Measurements from ENCODE around the gene ZCCHC7. TPM values are rescaled to one million over a fixed set of nuclear protein-coding genes. Genes with fewer than 3 reads are reported as not detected.
"Not testable (repeated sequence)": the region's sequence is repeated elsewhere in the genome, so short reads cannot be mapped to it uniquely, and the experiment has no call there.

Gene ZCCHC7
- 22.1 and 26.0 TPM in 2 replicates for total RNA-seq

DNA sequence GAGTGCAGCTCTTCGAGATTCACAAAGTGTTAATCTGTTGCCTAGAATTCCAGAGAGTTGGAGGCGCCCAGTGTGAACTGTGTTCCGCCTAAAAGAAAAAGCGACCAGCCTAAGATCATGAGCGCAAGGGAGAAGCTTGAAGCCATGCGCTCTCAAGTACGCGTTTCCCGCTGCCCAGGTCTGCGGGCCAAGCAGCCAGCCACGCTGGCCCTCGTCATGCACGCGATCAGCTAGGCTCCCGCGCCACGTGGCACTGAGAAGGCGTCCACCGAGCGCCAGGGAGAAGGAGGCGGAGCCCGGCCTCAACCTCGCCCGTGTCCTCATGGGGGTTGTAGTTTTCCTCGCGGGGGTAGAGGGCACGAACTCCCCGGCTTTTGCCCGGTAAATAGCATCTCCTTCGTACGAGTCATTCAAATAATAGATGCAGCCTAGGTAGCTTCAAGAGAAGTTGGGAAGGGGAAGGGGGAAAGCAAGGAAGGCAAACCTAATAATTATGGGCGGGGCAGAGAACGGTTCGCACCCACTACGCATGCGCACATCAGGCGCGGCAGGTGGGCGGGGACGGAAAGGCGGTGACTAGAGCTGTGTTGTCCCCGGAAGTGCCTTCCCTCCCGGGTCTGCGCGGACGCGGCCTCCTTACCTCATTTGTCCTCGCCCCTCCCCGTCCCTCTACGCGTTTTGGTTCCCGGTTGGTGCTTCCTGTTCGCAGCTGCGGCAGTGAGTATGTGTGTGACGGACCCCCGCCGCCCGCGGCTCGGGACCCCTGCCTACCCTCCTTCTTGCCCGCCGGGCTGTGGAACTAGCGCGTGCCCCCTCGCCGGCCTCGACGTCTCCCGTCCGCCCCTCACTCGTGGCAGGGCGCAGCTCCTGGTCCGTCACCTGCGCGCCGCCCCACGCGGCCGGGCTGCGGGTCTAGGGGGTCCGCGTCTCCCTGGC lies at the start of gene ZCCHC7:
Gene ZCCHC7, plus strand, starts transcription at position 668 of the 936 bp plus-strand sequence.
- intact Hi-C loops (cut with micrococcal nuclease) = loop anchor here (1.0 to 5.0 kb wide), 11 partner anchors 41 to 719 kb away; partner anchors contain the start of genes POLR1E, RNF38 and ZBTB5
- Mint-ChIP-seq H3K4me3 (peak within 1 kb of the TSS; percentile 97), H3K4me1 (ENCODE audit: low read depth) (peaks cover 32% of the 10 kb centered on the region), H3K27ac (peak within 1 kb of the TSS; percentile 99), H3K27me3 (ENCODE audit: insufficient read depth) (no peaks in the 10 kb centered on the region), H3K36me3 (ENCODE audit: low read depth) (peaks cover 9% of the 10 kb centered on the region), H3K9me3 (peaks cover 5% of the 10 kb centered on the region)
- DNase-seq (ENCODE audit: low spot score) = peak; percentile 95

DNA sequence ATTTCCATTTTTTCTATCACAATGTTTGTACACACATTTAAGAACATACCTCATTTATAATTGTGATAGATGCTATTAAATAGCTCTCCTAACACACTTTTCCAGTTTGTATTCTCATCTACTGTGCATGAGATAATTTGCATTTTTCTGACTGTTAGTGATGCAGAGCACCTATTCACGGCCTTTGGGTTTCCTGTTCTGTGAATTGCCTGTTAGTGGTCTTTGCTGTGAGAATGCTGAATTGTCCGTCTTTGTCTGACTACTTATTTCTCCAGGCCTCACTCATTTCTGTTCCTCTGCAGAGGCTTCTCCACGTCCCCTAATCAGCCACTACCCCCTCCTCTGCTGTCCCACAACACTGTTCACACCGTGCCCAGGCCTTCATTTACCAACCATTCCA lies 45.6 kb upstream of the ZCCHC7 start:
- H3K4me3 Mint-ChIP-seq; H3K27me3 Mint-ChIP-seq (ENCODE audit: insufficient read depth); H3K4me1 Mint-ChIP-seq (ENCODE audit: low read depth); DNase-seq (ENCODE audit: low spot score); H3K36me3 Mint-ChIP-seq (ENCODE audit: low read depth); H3K9me3 Mint-ChIP-seq; H3K27ac Mint-ChIP-seq: not testable (repeated sequence)
- intact Hi-C loops (cut with micrococcal nuclease) = loop anchor here (5.0 to 10.0 kb wide), 2 partner anchors 228 to 500 kb away; partner anchors contain the start of gene MELK

DNA sequence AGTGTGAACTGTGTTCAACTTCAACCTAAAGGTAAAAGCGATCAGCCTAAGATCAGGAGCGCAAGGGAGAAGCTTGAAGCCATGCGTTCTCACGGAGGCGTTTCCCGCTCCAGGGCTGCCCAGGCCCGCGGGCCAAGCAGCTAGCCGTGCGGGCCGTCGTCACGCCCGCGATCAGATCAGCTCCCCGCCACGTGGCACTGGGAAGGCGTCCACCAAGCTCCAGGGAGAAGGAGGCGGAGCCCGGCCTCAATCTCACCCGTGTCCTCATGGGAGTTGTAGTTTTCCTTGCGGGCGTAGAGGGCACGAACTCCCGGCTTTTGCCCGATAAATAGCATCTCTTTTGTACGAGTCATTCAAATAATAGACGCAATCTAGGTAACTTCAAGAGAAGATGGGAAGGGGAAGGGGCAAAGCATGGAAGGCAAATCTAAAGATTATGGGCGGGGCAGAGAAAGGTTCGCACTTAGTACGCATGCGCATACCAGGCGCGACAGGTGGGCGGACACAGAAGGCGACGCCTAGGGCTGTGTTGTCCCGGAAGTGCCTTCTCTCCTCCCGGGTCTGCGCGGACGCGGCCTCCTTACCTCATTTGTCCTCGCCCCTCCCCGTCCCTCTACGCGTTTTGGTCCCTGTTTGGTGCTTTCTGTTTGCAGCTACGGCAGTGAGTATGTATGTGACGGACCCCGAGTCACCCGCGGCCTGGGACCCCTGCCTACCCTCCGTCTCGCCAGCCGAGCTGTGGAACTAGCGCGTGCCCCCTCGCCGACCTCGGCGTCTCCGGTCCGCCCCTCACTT lies 40.8 kb upstream of the ZCCHC7 start:
- Mint-ChIP-seq H3K36me3 (ENCODE audit: low read depth) (peaks cover 9% of the 10 kb centered on the region), H3K9me3 (peaks cover 7% of the 10 kb centered on the region), H3K27ac (peak overlapping the region; percentile 97), H3K4me1 (ENCODE audit: low read depth) (peaks cover 44% of the 10 kb centered on the region), H3K27me3 (ENCODE audit: insufficient read depth) (peaks cover 2% of the 10 kb centered on the region), H3K4me3 (peak overlapping the region; percentile 95)
- intact Hi-C loops (cut with micrococcal nuclease) = loop anchor here (1.0 to 10.0 kb wide), 8 partner anchors 41 to 989 kb away; partner anchors contain the start of genes MELK, SHB, ZBTB5 and ZCCHC7
- DNase-seq (ENCODE audit: low spot score) = peak; percentile 92

DNA sequence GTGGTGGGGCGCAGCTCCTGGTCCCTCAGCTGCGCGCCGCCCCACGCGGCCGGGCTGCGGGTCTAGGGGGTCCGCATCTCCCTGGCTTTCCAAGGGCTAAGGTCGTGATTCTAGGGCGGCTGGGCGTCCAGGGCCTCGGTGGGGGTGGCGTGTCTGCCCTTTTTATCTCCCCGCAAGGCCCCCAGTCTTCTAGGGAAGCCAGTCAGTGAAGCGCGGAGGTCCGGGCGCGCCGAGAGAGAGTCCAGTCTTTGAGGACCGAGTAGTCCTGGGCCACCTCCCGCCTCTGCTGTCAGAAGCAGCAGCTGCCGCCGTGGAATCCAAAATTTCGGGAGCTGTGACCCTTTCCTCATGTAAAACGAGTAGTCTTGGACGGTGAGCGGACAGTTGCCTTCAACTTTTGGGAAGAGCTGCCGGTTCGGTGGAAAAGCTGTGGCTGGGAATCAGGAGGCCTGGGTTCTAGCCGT lies 40.2 kb upstream of the ZCCHC7 start:
- intact Hi-C loops (cut with micrococcal nuclease) = loop anchor here (2.0 to 5.0 kb wide), 2 partner anchors 132 to 211 kb away; no protein-coding TSS in a partner anchor

DNA sequence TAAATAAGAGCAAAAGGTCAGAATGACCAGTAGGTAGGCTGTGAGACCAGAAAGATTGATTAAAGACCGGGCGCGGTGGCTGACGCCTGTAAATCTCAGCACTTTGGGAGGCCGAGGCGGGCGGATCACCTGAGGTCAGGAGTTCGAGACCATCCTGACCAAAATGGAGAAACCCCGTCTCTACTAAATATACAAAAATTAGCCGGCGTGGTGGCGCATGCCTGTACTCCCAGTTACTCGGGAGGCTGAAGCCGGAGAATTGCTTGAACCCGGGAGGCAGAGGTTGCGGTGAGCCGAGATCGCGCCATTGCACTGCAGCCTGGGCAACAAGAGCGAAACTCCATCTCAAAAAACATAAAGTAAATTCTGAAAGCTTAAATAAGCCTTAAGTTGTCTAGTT lies 38.9 kb upstream of the ZCCHC7 start:
- not testable (repeated sequence) for H3K9me3 Mint-ChIP-seq; H3K27me3 Mint-ChIP-seq (ENCODE audit: insufficient read depth); H3K27ac Mint-ChIP-seq; DNase-seq (ENCODE audit: low spot score)
- H3K4me1 Mint-ChIP-seq (ENCODE audit: low read depth) = peaks cover 53% of the 10 kb centered on the region
- H3K36me3 Mint-ChIP-seq (ENCODE audit: low read depth) = peaks cover 17% of the 10 kb centered on the region
- peak overlapping the region; percentile 95 for H3K4me3 Mint-ChIP-seq
- intact Hi-C loops (cut with micrococcal nuclease) = loop anchor here (2.0 to 5.0 kb wide), 2 partner anchors 131 to 209 kb away; no protein-coding TSS in a partner anchor

More for the DNA sequence above, 40.2 kb upstream of the ZCCHC7 start:
- not testable (repeated sequence) for H3K27me3 Mint-ChIP-seq (ENCODE audit: insufficient read depth); H3K9me3 Mint-ChIP-seq; DNase-seq (ENCODE audit: low spot score)
- Mint-ChIP-seq H3K4me3 (peak overlapping the region; percentile 95), H3K4me1 (ENCODE audit: low read depth) (peaks cover 50% of the 10 kb centered on the region), H3K36me3 (ENCODE audit: low read depth) (peaks cover 13% of the 10 kb centered on the region), H3K27ac (peak overlapping the region; percentile 97)

DNA sequence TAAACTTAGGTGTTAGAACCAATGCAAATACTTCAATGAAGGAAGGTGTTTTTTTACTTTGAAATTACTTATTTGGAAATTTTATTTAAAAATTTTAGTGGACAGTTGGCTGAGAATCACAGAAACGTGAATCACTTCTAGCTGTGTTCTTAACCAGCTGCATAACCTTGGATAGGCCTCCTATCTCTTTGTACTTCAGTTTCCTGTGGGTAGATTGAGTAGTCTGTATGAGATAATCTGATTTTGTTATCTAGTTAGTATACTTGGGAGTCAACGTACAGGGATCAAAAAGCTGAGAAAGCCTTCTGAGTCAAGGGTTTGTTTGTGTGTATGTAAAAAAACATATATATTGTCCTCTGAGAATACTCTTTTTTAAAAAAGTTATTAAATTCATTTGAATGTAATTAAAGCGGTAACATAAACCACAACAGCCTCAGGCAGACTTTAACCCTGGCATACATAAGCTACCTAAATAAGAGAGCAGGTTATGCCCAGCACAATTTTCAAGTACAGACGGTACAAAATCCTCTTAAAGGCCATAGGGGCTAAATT lies 38.1 kb upstream of the ZCCHC7 start:
- Mint-ChIP-seq H3K36me3 (ENCODE audit: low read depth) (peaks cover 25% of the 10 kb centered on the region), H3K9me3 (peaks cover 7% of the 10 kb centered on the region), H3K4me3 (no peak overlapping the region), H3K4me1 (ENCODE audit: low read depth) (peaks cover 53% of the 10 kb centered on the region), H3K27ac (no peak overlapping the region), H3K27me3 (ENCODE audit: insufficient read depth) (peaks cover 2% of the 10 kb centered on the region)
- no peak for DNase-seq (ENCODE audit: low spot score)
- intact Hi-C loops (cut with micrococcal nuclease) = loop anchor here (5.0 kb wide), 1 partner anchor 130 kb away; no protein-coding TSS in a partner anchor

DNA sequence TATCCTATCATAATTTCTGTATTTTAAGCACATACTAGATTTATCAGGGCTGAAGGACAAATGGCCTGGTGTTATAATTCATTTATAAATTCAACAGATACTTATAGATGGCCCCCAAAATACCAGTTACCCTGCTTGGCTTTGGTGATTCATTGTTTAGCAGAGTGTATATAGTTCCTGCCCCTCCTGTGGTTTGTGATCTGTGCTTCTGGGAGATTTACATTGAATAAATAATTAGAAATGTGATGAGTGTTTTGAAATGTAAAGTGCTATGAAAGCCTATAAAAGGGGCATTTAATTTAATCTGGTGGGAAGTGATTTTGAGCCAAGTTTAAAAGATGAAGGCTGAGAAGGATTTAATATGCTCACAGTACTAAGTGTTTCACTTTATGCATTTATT lies 36.7 kb upstream of the ZCCHC7 start:
- intact Hi-C loops (cut with micrococcal nuclease) = loop anchor here (5.0 kb wide), 1 partner anchor 129 kb away; no protein-coding TSS in a partner anchor
- no peak overlapping the region for H3K27ac Mint-ChIP-seq
- H3K4me1 Mint-ChIP-seq (ENCODE audit: low read depth) = peaks cover 53% of the 10 kb centered on the region
- no peak for DNase-seq (ENCODE audit: low spot score)
- peaks cover 34% of the 10 kb centered on the region for H3K36me3 Mint-ChIP-seq (ENCODE audit: low read depth)
- H3K4me3 Mint-ChIP-seq = no peak overlapping the region
- H3K9me3 Mint-ChIP-seq = peaks cover 6% of the 10 kb centered on the region
- H3K27me3 Mint-ChIP-seq (ENCODE audit: insufficient read depth) = no peaks in the 10 kb centered on the region

DNA sequence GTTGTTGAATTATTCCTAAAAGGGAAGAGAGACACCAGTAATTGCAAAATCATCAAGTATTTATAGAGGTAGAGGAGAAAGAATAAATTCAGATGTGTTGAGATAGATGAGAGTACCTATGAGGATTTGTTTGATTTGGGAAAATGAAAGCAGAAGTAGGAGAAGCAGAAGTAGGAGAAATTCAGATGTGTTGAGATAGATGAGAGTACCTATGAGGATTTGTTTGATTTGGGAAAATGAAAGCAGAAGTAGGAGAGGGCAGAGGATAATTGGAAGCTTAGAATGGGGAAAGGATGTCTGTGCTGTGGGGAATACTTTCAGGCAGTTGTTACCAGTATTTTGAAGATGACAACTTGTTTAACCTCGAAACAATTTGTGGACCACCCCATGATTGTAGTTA lies 35.1 kb upstream of the ZCCHC7 start:
- Mint-ChIP-seq H3K36me3 (ENCODE audit: low read depth) (peaks cover 38% of the 10 kb centered on the region), H3K9me3 (no peaks in the 10 kb centered on the region), H3K4me1 (ENCODE audit: low read depth) (peaks cover 50% of the 10 kb centered on the region), H3K27me3 (ENCODE audit: insufficient read depth) (no peaks in the 10 kb centered on the region), H3K27ac (peak overlapping the region; percentile 13), H3K4me3 (no peak overlapping the region)
- no peak for DNase-seq (ENCODE audit: low spot score)
- intact Hi-C loops (cut with micrococcal nuclease) = no loop called here

DNA sequence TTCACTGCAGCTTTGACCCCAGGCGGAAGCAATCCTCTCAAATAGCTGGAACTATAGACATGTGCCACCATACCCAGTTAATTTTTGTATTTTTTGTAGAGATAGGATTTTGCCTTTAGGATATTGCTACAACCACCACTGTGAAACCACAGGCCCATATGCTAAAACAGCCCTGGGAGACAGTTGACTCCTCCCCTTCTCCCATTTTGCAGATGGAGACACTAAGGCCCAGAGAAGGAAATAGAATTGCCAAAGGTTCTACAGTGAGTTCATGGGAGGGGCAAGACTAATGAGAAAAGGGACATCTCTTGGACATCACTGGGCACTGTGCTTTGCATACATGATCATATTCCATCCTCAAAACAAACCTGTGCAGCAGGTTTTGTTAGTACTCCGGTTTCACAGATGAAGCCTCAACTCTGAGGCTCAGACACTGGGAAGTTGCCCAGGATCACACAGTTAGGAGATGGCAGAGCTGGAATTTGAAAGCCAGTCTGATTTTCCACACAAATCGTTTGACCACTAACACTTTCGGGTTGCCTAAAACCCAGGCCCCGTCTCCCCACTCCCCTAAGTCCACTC lies 27.6 kb upstream of the ZCCHC7 start:
- H3K4me1 Mint-ChIP-seq (ENCODE audit: low read depth); H3K9me3 Mint-ChIP-seq; H3K27ac Mint-ChIP-seq; H3K27me3 Mint-ChIP-seq (ENCODE audit: insufficient read depth); intact Hi-C loops (cut with micrococcal nuclease); DNase-seq (ENCODE audit: low spot score); H3K4me3 Mint-ChIP-seq: not testable (repeated sequence)
- peaks cover 12% of the 10 kb centered on the region for H3K36me3 Mint-ChIP-seq (ENCODE audit: low read depth)

DNA sequence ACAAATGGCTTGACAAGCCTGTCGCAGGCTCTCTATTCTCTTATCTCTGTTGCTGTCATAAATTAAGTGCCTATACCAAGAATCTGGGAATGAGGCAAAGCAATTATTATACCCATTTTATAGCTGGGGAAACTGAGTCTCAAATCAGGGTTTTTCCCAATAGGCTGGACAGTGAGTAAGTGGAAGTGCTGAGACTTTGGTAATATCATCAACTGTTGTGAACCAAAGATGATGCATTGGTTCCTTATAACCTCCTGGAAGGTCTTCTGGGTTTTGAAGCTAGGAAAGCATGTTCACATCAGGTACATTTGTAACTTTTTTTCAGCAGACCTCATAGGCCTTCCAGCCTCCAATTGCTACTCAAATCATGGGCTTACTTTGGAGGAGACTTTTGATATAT lies 25.6 kb upstream of the ZCCHC7 start:
- no peaks in the 10 kb centered on the region for H3K9me3 Mint-ChIP-seq
- H3K27me3 Mint-ChIP-seq (ENCODE audit: insufficient read depth) = peaks cover 2% of the 10 kb centered on the region
- intact Hi-C loops (cut with micrococcal nuclease) = no loop called here
- no peak overlapping the region for H3K27ac Mint-ChIP-seq
- H3K4me3 Mint-ChIP-seq = no peak overlapping the region
- H3K4me1 Mint-ChIP-seq (ENCODE audit: low read depth) = peaks cover 4% of the 10 kb centered on the region
- no peak for DNase-seq (ENCODE audit: low spot score)
- no peaks in the 10 kb centered on the region for H3K36me3 Mint-ChIP-seq (ENCODE audit: low read depth)

DNA sequence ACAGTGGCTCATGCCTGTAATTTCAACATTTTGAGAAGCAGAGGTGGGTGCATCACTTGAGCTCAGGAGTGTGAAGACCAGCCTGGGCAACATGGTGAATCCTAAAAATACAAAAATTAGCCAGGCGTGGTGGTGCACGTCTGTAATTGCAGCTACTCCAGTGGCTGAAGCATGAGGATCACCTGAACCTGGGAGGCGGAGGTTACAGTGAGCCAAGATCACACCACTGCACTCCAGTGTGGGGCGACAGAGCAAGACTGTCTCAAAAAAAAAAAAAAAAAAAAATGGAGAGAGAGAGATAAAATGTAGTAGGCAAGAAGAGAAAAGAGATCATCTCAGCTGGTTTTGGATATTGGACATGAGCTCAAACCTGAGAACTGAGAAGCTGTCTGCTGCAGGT lies 23.7 kb upstream of the ZCCHC7 start:
- intact Hi-C loops (cut with micrococcal nuclease) = no loop called here
- no peak for DNase-seq (ENCODE audit: low spot score)
- Mint-ChIP-seq H3K36me3 (ENCODE audit: low read depth) (no peaks in the 10 kb centered on the region), H3K9me3 (no peaks in the 10 kb centered on the region), H3K4me3 (no peak overlapping the region), H3K27me3 (ENCODE audit: insufficient read depth) (peaks cover 2% of the 10 kb centered on the region), H3K4me1 (ENCODE audit: low read depth) (no peaks in the 10 kb centered on the region), H3K27ac (no peak overlapping the region)

DNA sequence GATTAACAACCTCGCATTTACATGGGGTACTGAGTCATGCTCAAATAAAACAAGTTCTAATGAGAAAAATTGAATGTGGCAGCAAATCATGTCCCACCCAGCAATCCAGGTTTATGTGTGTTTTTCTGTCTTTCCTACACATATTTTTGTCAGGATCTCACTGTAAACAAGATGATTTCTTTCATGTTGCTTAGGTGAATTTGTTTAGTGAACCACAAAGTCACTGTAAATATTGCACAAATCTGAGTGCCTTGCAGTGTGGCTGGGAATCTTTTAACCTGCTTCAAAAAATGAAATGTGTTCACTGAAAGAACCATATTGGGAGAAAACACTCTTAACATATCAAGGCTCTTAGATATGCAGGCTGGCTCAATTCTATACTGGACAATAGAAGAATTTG lies 23.1 kb upstream of the ZCCHC7 start:
- no peaks in the 10 kb centered on the region for H3K9me3 Mint-ChIP-seq
- no peak overlapping the region for H3K27ac Mint-ChIP-seq
- no peaks in the 10 kb centered on the region for H3K36me3 Mint-ChIP-seq (ENCODE audit: low read depth)
- H3K4me1 Mint-ChIP-seq (ENCODE audit: low read depth) = no peaks in the 10 kb centered on the region
- H3K4me3 Mint-ChIP-seq = no peak overlapping the region
- no peak for DNase-seq (ENCODE audit: low spot score)
- intact Hi-C loops (cut with micrococcal nuclease) = no loop called here
- peaks cover 2% of the 10 kb centered on the region for H3K27me3 Mint-ChIP-seq (ENCODE audit: insufficient read depth)

Data from activated T-helper 1 cell treated with anti-CD3 and anti-CD28 coated beads, Interleukin-12 subunit alpha, Interleukin-12 subunit beta, Interleukin-2, Interleukin-4 antibody, amounts not matched to agents 30 ng/mL and 10 ng/mL and 1 ng/mL, durations not matched to agents 14 hours and 24 hours and 36 hours (primary cell).